ENCODE results near the gene LRRC4B. TPM values are rescaled to one million over a fixed set of nuclear protein-coding genes. Genes with fewer than 3 reads are reported as not detected.

LRRC4B gene
- polyA plus RNA-seq, 6 donors from 2014 or later: 0.10 TPM; not detected in 5

- Mint-ChIP-seq H3K27me3 (peaks cover 0 to 15% (median 7%) of the 10 kb centered on the region in 3 donors), H3K9me3 (no peaks in the 10 kb centered on the region), H3K36me3 (no peaks in the 10 kb centered on the region), H3K27ac (peak overlapping the region in 1 of 6 donors; percentile 61), H3K4me1 (peaks cover 0 to 6% (median 3%) of the 10 kb centered on the region in 3 donors), H3K4me3 (no peak overlapping the region)
- ATAC-seq (ENCODE audit: low read depth in 2 of 2) (no peak), DNase-seq (no peak)
Observed at GRCh38 chr19:50519006-50519575, 49.1 kb downstream of the LRRC4B start.

GRCh38 chr19:50518091-50519005, 49.9 kb downstream of the LRRC4B start:
- ATAC-seq (ENCODE audit: low read depth in 2 of 2) (no peak), DNase-seq (no peak)
- peak overlapping the region in 1 of 6 donors; percentile 61 for H3K27ac Mint-ChIP-seq
- H3K36me3 Mint-ChIP-seq: no peaks in the 10 kb centered on the region
- H3K4me1 Mint-ChIP-seq: peaks cover 2 to 7% (median 4%) of the 10 kb centered on the region in 3 donors
- H3K4me3 Mint-ChIP-seq: peak overlapping the region in 1 of 8 donors; percentile 24
- no peaks in the 10 kb centered on the region for H3K9me3 Mint-ChIP-seq
- peaks cover 0 to 19% (median 13%) of the 10 kb centered on the region in 3 donors for H3K27me3 Mint-ChIP-seq

- Mint-ChIP-seq H3K9me3 (no peaks in the 10 kb centered on the region), H3K4me3 (no peak overlapping the region), H3K27me3 (peaks cover 0 to 24% (median 18%) of the 10 kb centered on the region in 3 donors), H3K4me1 (peaks cover 4 to 10% (median 7%) of the 10 kb centered on the region in 3 donors), H3K27ac (no peak overlapping the region), H3K36me3 (no peaks in the 10 kb centered on the region)
- ATAC-seq (ENCODE audit: low read depth in 2 of 2) (no peak), DNase-seq (no peak)
Observed at GRCh38 chr19:50517704-50518075, 50.5 kb downstream of the LRRC4B start.

GRCh38 chr19:50516964-50517703, 51.1 kb downstream of the LRRC4B start:
- peaks cover 0 to 24% (median 18%) of the 10 kb centered on the region in 3 donors for H3K27me3 Mint-ChIP-seq
- H3K36me3 Mint-ChIP-seq: no peaks in the 10 kb centered on the region
- H3K4me3 Mint-ChIP-seq: no peak overlapping the region
- peaks cover 4 to 10% (median 7%) of the 10 kb centered on the region in 3 donors for H3K4me1 Mint-ChIP-seq
- peak overlapping the region in 1 of 6 donors; percentile 68 for H3K27ac Mint-ChIP-seq
- H3K9me3 Mint-ChIP-seq: no peaks in the 10 kb centered on the region
- ATAC-seq (ENCODE audit: low read depth in 2 of 2) (no peak), DNase-seq (no peak)

- no peak overlapping the region for H3K4me3 Mint-ChIP-seq
- H3K9me3 Mint-ChIP-seq: no peaks in the 10 kb centered on the region
- H3K36me3 Mint-ChIP-seq: peaks cover 0 to 3% of the 10 kb centered on the region in 2 donors
- no peak for ATAC-seq (ENCODE audit: low read depth in 2 of 2)
- peaks cover 10 to 14% (median 13%) of the 10 kb centered on the region in 3 donors for H3K4me1 Mint-ChIP-seq
- H3K27ac Mint-ChIP-seq: no peak overlapping the region
- H3K27me3 Mint-ChIP-seq: peaks cover 0 to 24% (median 18%) of the 10 kb centered on the region in 3 donors
- no peak for DNase-seq
Observed at GRCh38 chr19:50516456-50516855, 51.8 kb downstream of the LRRC4B start.

- Mint-ChIP-seq H3K4me1 (peaks cover 20 to 25% (median 23%) of the 10 kb centered on the region in 3 donors), H3K9me3 (peaks cover 0 to 2% (median 0%) of the 10 kb centered on the region in 7 donors), H3K27ac (no peak overlapping the region), H3K36me3 (peaks cover 0 to 7% of the 10 kb centered on the region in 2 donors), H3K4me3 (no peak overlapping the region), H3K27me3 (peaks cover 0 to 24% (median 18%) of the 10 kb centered on the region in 3 donors)
- no peak for DNase-seq
- ATAC-seq (ENCODE audit: low read depth in 2 of 2): no peak
Observed at GRCh38 chr19:50515168-50515561, 53.1 kb downstream of the LRRC4B start.

- no peak for ATAC-seq (ENCODE audit: low read depth in 2 of 2)
- Mint-ChIP-seq H3K4me1 (peaks cover 20 to 25% (median 23%) of the 10 kb centered on the region in 3 donors), H3K36me3 (peaks cover 0 to 7% of the 10 kb centered on the region in 2 donors), H3K27ac (peak overlapping the region in 3 of 6 donors; percentile 16 to 92 (median 60)), H3K27me3 (peaks cover 0 to 24% (median 18%) of the 10 kb centered on the region in 3 donors), H3K4me3 (peak overlapping the region in 1 of 8 donors; percentile 23), H3K9me3 (peaks cover 0 to 2% (median 0%) of the 10 kb centered on the region in 7 donors)
- DNase-seq: no peak
Observed at GRCh38 chr19:50514346-50515167, 53.7 kb downstream of the LRRC4B start.

- H3K27ac Mint-ChIP-seq: peak within 1 kb of the TSS; percentile 60 to 96 (median 81)
- ATAC-seq (ENCODE audit: low read depth in 2 of 2) (no peak), DNase-seq (no peak)
- peaks cover 0 to 24% (median 18%) of the 10 kb centered on the region in 3 donors for H3K27me3 Mint-ChIP-seq
- H3K36me3 Mint-ChIP-seq: peaks cover 0 to 7% of the 10 kb centered on the region in 2 donors
- peak within 1 kb of the TSS in 7 of 8 donors; percentile 19 to 73 (median 45) for H3K4me3 Mint-ChIP-seq
- H3K9me3 Mint-ChIP-seq: peaks cover 0 to 2% (median 0%) of the 10 kb centered on the region in 7 donors
- peaks cover 22 to 27% (median 25%) of the 10 kb centered on the region in 3 donors for H3K4me1 Mint-ChIP-seq
Observed at GRCh38 chr19:50513746-50514345, 54.4 kb downstream of the LRRC4B start, which contains the start of gene ASPDH. Gene ASPDH, minus strand, starts transcription at chr19:50513913. Its CDS starts 90 bp downstream, at chr19:50513823.

- H3K4me1 Mint-ChIP-seq: peaks cover 26 to 28% (median 28%) of the 10 kb centered on the region in 3 donors
- DNase-seq: no peak
- ATAC-seq (ENCODE audit: low read depth in 2 of 2): no peak
- H3K9me3 Mint-ChIP-seq: peaks cover 0 to 2% (median 0%) of the 10 kb centered on the region in 7 donors
- H3K27ac Mint-ChIP-seq: peak overlapping the region; percentile 58 to 96 (median 81)
- peaks cover 0 to 24% (median 18%) of the 10 kb centered on the region in 3 donors for H3K27me3 Mint-ChIP-seq
- peaks cover 0 to 7% of the 10 kb centered on the region in 2 donors for H3K36me3 Mint-ChIP-seq
- peak overlapping the region in 6 of 8 donors; percentile 19 to 73 (median 37) for H3K4me3 Mint-ChIP-seq
Observed at GRCh38 chr19:50512999-50513745, 55.1 kb downstream of the LRRC4B start.

GRCh38 chr19:50512112-50512998, 55.9 kb downstream of the LRRC4B start:
- peak overlapping the region in 5 of 8 donors; percentile 71 to 98 (median 80) for H3K4me3 Mint-ChIP-seq
- H3K4me1 Mint-ChIP-seq: peaks cover 30 to 33% (median 30%) of the 10 kb centered on the region in 3 donors

More at GRCh38 chr19:50512112-50512998, 55.9 kb downstream of the LRRC4B start:
- DNase-seq (no peak), ATAC-seq (ENCODE audit: low read depth in 2 of 2) (no peak)
- Mint-ChIP-seq H3K36me3 (peaks cover 0 to 9% of the 10 kb centered on the region in 2 donors), H3K27me3 (peaks cover 0 to 24% (median 18%) of the 10 kb centered on the region in 3 donors), H3K27ac (peak overlapping the region in 3 of 6 donors; percentile 73 to 98 (median 96)), H3K9me3 (peaks cover 0 to 2% (median 0%) of the 10 kb centered on the region in 7 donors)

All from naive B cell (primary cell).